Measurements from ENCODE around the gene CHRNA10. TPM values are rescaled to one million over a fixed set of nuclear protein-coding genes. Genes with fewer than 3 reads are reported as not detected.

The CHRNA10 gene
- polyA plus RNA-seq, 1 donor from 2014 or later = 4.9 TPM

- peaks cover 18% of the 10 kb centered on the region for H3K27me3 ChIP-seq (ENCODE audit: insufficient read depth, low read depth, low read length)
- H3K9me2 ChIP-seq (ENCODE audit: insufficient read depth, low read length) = no peaks in the 10 kb centered on the region
- H3K9me3 ChIP-seq (ENCODE audit: low read length) = no peaks in the 10 kb centered on the region
- peak overlapping the region; percentile 14 for H3K4me2 ChIP-seq (ENCODE audit: low read length)
- H2AFZ ChIP-seq (ENCODE audit: low read depth, low read length) = no peak overlapping the region
- H3F3A ChIP-seq (ENCODE audit: insufficient read depth, low read length, poor library complexity, severe bottlenecking) = no peaks in the 10 kb centered on the region
- H3K27ac ChIP-seq (ENCODE audit: low read length) = no peak overlapping the region
- no peaks in the 10 kb centered on the region for H3K79me2 ChIP-seq (replicated peaks; ENCODE audit: insufficient read depth, low read length)
- no peaks in the 10 kb centered on the region for H3K36me3 ChIP-seq (ENCODE audit: insufficient read depth, low read length)
- TF ChIP-seq POLR2AphosphoS5 (IDR thresholded peaks at IDR 0.05) (no peak), EZH2 (IDR thresholded peaks at IDR 0.05; ENCODE audit: borderline replicate concordance, insufficient read depth, low read length, poor library complexity, severe bottlenecking) (no peak), TAF1 (IDR thresholded peaks at IDR 0.05; ENCODE audit: low read depth) (no peak), EP300 (conservative IDR thresholded peaks at IDR 0.05; ENCODE audit: poor library complexity, severe bottlenecking) (no peak), SMC3 (conservative IDR thresholded peaks at IDR 0.05; ENCODE audit: poor library complexity) (no peak), RAD21 (conservative IDR thresholded peaks at IDR 0.05) (no peak), CTCF (IDR thresholded peaks at IDR 0.05; ENCODE audit: poor library complexity, severe bottlenecking) (no peak), REST (IDR thresholded peaks at IDR 0.05; ENCODE audit: borderline replicate concordance) (no peak), MXI1 (conservative IDR thresholded peaks at IDR 0.05; ENCODE audit: poor library complexity, severe bottlenecking) (no peak)
- no peaks in the 10 kb centered on the region for H4K20me1 ChIP-seq (ENCODE audit: insufficient read depth)
- peak overlapping the region; percentile 51 for H3K9ac ChIP-seq (ENCODE audit: low read length)
- peak overlapping the region; percentile 71 for H3K4me3 ChIP-seq (ENCODE audit: low read length)
Measured at GRCh38 chr11:3642071-3642951, 28.9 kb downstream of the CHRNA10 start.

- H3K79me2 ChIP-seq (replicated peaks; ENCODE audit: insufficient read depth, low read length) = no peaks in the 10 kb centered on the region
- no peaks in the 10 kb centered on the region for H3K9me2 ChIP-seq (ENCODE audit: insufficient read depth, low read length)
- H2AFZ ChIP-seq (ENCODE audit: low read depth, low read length) = no peak within 1 kb of the TSS
- H3K27ac ChIP-seq (ENCODE audit: low read length) = no peak within 1 kb of the TSS
- H4K20me1 ChIP-seq (ENCODE audit: insufficient read depth) = no peaks in the 10 kb centered on the region
- H3K9me3 ChIP-seq (ENCODE audit: low read length) = no peaks in the 10 kb centered on the region
- peak within 1 kb of the TSS; percentile 71 for H3K4me3 ChIP-seq (ENCODE audit: low read length)
- no peak for TF ChIP-seq RAD21 (conservative IDR thresholded peaks at IDR 0.05)
- no peak for TF ChIP-seq EZH2 (IDR thresholded peaks at IDR 0.05; ENCODE audit: borderline replicate concordance, insufficient read depth, low read length, poor library complexity, severe bottlenecking)
- no peak for TF ChIP-seq SMC3 (conservative IDR thresholded peaks at IDR 0.05; ENCODE audit: poor library complexity)
- no peak for TF ChIP-seq TAF1 (IDR thresholded peaks at IDR 0.05; ENCODE audit: low read depth)
- TF ChIP-seq CTCF (IDR thresholded peaks at IDR 0.05; ENCODE audit: poor library complexity, severe bottlenecking) = no peak
- no peak for TF ChIP-seq REST (IDR thresholded peaks at IDR 0.05; ENCODE audit: borderline replicate concordance)
- TF ChIP-seq EP300 (conservative IDR thresholded peaks at IDR 0.05; ENCODE audit: poor library complexity, severe bottlenecking) = no peak
- H3K27me3 ChIP-seq (ENCODE audit: insufficient read depth, low read depth, low read length) = peaks cover 18% of the 10 kb centered on the region
- peak within 1 kb of the TSS; percentile 14 for H3K4me2 ChIP-seq (ENCODE audit: low read length)
- peak within 1 kb of the TSS; percentile 51 for H3K9ac ChIP-seq (ENCODE audit: low read length)
- H3K36me3 ChIP-seq (ENCODE audit: insufficient read depth, low read length) = no peaks in the 10 kb centered on the region
- H3F3A ChIP-seq (ENCODE audit: insufficient read depth, low read length, poor library complexity, severe bottlenecking) = no peaks in the 10 kb centered on the region
Measured at GRCh38 chr11:3641701-3642070, 29.5 kb downstream of the CHRNA10 start, which contains the start of gene ART5. Gene ART5, minus strand, starts transcription at chr11:3641992. Its CDS starts 130 bp downstream, at chr11:3641862.
